GM19351 (cell line): ENCODE measurements around the gene GPR153.

Experiments
- ATAC-seq: cut with Tn5 transposase; IDR thresholded peaks from one replicate; pipeline ENCODE4 v1.9.1; 2021; ENCODE audit warnings: mild to moderate bottlenecking, moderate library complexity; ENCODE audit not compliant: unreplicated experiment

GPR153 gene

GRCh38 chr1:6271006-6271405, 10.1 kb upstream of the GPR153 start:
- ATAC-seq, result no peak

DNA sequence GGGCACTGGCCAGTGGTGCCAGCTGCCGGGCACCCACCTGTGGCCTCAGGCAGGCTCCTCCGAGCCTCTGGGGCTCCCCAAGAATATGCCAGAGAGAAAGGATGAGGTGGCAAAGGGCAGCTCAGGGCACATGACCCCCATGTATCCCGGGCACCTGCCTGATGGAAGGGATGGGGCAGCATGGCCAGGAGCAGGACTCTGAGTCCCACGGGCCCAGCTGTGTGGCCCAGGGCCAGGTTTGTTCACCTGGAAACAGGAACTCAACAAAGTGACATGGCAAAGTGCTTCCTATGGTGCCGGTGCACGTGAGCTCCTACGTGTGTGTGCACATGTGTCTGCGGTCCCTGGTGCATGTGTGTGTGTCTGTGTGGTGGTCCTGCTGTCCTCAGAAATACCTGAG, 9.5 kb upstream of the GPR153 start:
- no peak for ATAC-seq

DNA sequence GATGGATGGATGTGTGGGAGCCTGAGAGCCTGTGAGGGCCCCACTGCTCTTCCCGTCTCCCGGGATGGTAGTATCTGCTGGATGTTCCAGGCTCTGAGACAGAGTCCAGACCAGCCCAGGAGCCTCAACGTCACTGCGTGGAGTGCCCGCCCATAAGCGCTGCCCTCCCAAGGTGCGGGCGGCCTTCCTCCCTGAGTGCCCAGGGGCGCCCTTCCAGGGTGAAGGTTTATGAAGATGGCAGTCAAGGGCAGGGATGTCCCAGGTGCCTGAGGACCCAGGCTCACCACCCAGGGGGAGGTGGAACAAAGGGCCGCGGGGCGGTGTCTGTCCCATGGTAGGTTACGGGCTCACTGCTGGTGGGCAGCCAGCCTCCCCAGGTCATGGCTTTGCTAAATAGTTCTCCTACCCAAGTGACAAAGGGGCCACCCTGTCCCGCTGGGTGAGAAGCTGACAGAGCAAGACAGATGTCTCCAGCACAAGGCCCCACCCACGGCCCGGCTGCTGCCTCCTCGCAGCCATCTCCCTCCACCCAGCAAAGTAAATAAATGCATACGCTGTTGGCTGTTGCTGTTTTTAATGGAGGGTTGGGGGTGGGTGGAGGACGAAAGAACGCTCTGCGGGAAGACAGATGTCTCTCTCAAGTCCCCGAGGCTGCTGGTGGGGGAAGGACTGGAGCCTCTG, 9.0 kb upstream of the GPR153 start:
- ATAC-seq, result no peak

GRCh38 chr1:6269296-6269695, 8.4 kb upstream of the GPR153 start:
- no peak for ATAC-seq

- ATAC-seq, result no peak
These were observed 7.5 kb upstream of the GPR153 start for GRCh38 chr1:6268415-6268814.

DNA sequence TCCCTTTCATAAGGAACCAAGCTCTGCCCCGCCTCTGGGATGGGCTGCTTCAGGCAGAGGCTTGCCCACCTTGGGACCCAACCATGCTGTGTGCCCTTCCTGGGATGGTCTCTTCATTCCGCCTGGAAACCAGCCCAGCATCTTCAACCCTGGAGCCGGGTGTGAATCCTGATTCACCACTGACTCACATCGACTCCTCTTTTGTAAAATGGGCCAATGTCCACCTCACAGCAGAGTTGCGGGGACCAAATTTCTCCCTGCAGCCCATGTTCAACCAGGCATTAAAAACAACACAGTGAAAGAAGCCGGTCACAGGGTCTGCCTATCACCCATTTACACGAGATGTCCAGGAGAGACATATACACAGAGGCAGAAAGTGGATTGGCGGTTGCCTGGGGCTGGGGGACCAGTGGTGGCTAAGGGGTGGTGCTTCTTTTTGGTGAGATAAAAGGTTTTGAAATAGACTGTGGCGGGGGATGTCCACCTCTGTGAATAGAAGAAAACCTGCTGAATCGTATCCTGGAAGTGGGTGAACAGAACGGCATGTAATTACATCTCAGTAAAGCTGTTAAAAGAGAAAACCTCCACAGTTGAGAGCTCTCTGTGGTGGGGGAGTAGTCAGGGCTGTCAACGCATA, 6.9 kb upstream of the GPR153 start:
- no peak for ATAC-seq

- no peak for ATAC-seq
These were observed 5.7 kb upstream of the GPR153 start for GRCh38 chr1:6266641-6267040.

DNA sequence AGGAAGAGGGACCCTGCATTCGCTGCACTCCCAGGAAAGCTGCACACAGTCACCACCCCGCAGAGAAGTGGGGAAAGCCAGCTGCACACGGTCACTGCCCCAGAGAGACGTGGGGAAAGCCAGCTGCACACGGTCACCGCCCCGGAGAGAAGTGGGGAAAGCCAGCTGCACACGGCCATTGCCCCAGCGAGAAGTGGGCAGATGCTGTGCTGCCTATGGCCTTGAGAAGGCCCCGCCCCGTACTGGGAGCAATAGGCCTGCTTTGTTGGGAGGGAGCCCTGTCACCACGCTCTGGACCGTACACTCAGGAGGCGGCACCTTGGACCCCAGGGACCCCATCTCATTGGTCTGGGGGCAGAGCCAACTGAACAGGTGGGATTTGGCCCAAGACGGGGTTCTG, 4.3 kb upstream of the GPR153 start:
- ATAC-seq, result no peak

GRCh38 chr1:6263716-6264115, 2.8 kb upstream of the GPR153 start:
- no peak for ATAC-seq

DNA sequence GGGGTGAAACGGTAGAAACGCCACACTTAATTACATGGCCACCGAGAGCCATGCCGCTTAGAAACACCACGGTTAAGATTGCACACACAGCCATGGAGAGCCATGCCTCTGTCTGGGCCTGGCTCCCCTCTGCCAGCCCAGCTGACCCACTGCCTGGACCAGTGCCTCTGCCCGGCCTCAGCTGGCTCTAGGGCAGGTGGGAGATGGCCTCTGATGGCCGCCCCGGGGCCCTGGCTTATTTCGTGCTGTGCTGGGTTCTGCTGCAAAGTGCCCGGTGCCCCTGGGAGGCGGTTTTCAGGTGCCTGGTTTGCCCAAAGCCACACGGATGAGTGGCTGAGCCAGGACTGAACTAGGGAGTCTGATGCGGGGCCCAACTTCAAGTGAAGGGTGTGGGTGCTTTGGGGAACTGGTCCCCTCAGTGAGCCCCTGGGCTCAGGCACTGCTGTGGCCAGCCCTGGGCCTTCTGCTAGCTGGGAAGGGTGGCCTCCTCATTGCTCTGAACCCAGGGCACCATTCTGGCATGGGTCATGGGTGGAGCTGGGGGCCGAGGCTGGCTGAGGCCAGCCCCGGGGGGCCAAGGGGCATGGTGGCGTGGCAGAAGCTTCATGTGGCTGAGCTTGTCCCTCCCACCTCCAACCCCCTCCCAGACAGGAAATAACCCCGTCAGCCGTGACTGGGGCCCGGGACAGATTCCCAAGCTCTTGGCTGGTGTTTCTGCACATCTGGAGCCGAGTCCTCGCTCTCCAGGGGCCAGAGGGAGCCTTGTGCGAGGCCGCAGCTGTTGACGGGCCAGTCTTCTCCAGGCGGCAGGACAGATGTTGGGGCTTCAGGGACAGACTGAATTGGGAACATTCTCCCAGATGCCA, 1.9 kb upstream of the GPR153 start:
- no peak for ATAC-seq

- ATAC-seq, result no peak
These were observed 707 bp upstream of the GPR153 start for GRCh38 chr1:6261615-6261995.

DNA sequence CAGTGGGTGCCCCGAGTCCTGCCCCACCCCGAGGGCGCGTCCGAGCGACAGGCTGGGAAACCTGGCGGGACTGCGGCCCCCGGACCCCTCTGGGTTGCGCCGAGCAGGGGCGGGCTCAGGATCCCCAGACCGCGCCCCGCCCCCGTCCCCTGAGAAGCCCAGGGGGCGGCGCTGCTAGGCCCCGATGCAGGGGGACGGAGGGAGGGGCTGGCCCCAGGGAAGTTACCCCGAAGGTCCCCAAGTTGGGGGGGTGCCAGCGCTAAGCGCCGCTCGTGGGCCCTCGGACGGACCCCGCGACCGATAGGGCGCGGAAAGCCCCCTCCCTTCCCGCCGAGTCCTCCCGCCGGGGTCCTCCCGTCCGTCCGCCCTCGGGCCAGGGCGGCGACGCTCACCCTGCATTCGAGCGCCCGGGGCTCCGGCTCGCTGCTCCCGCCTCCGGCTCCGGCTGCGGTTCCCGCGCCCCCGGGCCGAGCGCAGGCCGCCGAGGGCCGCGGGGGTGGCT, 414 bp downstream of the GPR153 start:
- peak; percentile 29 for ATAC-seq

DNA sequence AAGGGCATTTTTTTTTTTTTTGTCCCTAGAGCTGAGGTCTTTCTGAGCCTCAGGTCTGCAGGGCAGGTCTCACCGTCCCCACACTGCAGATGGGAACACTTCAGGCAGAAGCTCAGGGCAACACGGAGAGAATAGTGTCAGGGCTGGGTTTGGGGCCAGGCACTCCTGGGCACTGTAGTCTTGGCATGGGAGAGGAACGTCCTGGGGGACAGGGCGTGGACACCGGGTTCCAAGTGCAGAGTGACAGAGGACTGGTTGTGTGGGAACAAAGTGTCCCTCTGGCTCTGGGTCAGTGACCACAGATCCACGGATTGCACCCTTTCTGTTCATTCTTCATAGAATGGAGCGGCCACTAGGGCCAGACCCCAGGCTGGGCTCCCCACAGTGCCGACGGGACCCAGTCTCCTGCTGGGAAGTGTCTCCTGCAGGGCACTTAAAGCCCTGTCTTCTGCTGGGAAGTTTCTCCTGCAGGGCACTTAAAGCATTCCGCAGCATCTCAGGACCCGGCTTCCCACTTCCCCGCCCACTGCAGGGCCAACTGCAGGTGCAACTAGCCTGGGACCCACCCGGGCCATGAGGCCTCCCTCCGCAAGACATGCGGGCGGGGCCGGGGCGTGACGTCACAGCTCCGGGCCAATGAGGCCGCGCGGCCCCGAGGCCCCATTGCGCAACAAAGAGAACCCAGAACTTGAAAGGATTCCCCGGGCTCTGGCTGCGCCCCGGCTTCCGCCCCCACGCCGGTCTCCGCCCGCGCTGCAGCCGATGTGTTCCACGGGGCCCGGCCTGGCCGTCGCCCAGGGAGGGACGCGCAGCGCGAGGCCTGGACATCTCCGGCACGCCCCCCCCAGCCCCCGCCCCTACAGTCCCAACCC, 1.2 kb downstream of the GPR153 start:
- ATAC-seq, result peak; percentile 67

DNA sequence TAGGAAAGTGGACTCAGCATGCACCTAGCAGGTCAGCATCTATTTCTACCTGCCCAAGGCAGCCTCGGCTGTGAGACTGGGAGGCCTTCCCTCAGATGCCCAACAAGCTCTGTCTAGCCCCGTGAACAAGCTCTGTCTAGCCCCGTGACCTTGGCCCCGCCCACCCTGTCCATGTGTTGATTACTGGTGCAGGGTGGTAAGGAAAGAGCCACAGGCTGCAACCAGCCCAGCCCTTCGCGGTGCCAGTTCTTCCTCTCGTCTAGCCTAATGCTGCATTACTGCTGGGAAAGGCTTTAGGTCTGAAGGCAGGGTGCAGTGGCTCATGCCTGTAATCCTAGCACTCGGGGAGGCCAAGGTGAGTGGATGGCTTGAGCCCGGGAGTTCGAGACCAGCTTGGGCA, 2.2 kb downstream of the GPR153 start:
- no peak for ATAC-seq

DNA sequence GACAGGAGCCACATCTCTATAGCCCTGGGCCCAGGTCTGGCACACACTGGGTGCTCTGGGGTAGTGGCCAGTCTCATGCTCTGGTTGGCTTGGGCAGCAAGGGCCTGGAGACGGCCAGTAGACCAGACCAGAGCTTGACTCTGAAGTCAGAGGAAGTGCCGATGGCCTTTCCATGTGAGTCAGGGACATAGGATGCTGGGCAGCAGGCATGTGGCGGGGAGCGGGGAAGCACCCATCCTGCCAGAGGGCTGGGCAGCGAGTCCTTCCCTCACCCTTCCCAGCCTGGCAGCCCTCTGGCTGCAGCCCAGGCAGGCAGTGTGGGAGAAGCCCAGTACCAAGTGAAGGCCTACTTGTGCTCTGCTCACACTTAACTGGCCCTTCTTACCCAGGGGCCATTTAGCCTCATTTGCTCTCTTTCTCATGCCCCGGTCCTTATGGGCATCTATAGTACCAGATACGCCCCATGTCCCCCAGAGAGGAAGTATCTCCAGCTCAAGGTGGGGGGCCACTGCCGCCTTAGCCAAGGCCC, 3.3 kb downstream of the GPR153 start:
- no peak for ATAC-seq

- no peak for ATAC-seq
These were observed 4.3 kb downstream of the GPR153 start for GRCh38 chr1:6256645-6257044.

- no peak for ATAC-seq
These were observed 6.2 kb downstream of the GPR153 start for GRCh38 chr1:6254691-6255090.

- no peak for ATAC-seq
These were observed 7.5 kb downstream of the GPR153 start for GRCh38 chr1:6253380-6253779.

GRCh38 chr1:6252374-6252710, 8.6 kb downstream of the GPR153 start:
- ATAC-seq, result no peak

DNA sequence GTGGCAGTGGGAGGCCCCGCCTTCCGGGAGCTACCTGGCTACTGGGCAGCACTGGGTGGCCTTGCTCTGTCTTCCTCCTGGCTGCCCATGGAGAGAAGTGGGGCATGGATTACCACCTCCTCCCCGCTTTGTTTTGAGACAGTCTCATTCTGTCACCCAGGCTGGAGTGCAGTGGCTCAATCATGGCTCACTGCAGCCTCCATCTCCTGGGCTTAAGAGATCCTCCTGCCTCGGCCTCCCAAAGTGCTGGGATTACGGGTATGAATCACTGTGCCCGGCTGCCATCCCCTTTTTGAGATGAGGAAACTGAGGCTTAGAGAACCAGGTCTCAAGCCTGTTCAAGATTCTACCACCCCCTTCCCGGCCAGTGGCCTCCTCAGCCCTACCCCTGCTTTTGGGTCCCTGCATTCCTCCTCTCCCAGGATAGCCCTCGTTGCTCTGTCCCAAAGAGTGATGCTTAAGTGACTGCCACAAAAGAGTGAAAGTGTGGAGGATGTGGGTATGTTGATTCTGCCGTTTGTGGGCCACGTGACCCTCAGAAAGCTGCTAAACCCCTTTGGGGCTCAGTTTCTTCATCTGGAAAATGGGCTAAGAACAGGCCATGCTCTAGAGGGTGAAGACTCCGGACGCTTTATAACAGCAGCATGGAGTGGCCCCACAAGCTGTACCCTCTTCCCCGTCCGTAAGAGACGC, 9.1 kb downstream of the GPR153 start:
- ATAC-seq, result no peak
